Omental fat pad (tissue), 4 donors: ENCODE data around the gene MRPS25. TPM values are rescaled to one million over a fixed set of nuclear protein-coding genes. Genes with fewer than 3 reads are reported as not detected.

Source experiments
- ATAC-seq: fragments of 150-250 bp; one replicate; pipeline ENCODE4 v1.9.1; 2016; ENCODE audit warnings: mild to moderate bottlenecking, moderate library complexity; ENCODE audit not compliant: low FRiP score
- DNase-seq: peaks from one replicate; pipeline ENCODE4 v3.0.0-alpha.2; 2019; ENCODE audit warnings: low spot score
- total RNA-seq, 4 donors: library from RNA; depleted of rRNA; stranded (reverse); fragments of >200 nt; gene quantifications; one replicate each; pipeline ENCODE4 v1.1.0, GENCODE V29; 2016
- TF ChIP-seq, protein P1 (sequence below), 3 donors: fragments of 450-650 bp; IDR thresholded peaks; one replicate each; pipeline ENCODE4 v1.5.1; 2016 to 2017; ENCODE audit warnings: antibody characterized with exemption in 3 of 3, mild to moderate bottlenecking in 3 of 3, moderate library complexity in 2 of 3

MRPS25 gene
- total RNA-seq, 4 donors from 2014 or later, result 27.1 to 41.3 (median 36.1) TPM

DNA sequence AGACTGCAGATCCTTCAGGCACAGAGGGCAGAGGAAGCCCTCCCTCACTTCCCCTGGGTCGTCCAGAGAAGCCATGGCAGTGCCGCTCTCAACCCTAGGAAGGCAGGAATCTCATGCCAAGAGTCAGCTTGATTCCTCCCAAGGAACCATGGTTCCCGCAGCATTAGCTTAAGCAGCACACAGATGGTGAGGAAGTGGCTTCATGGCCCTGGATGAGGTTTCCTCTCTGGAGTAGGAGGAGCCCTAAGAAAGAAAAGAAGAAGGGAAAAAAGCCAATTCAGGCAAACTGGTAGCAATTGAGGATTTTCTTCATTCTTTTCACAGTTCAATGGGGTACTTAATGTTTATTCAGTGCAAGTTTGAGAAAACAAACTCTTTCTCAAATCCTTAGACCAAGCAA lies 30.9 kb upstream of the MRPS25 start:
- no peak for DNase-seq
- ATAC-seq, result no peak
- TF ChIP-seq, protein P1, sequence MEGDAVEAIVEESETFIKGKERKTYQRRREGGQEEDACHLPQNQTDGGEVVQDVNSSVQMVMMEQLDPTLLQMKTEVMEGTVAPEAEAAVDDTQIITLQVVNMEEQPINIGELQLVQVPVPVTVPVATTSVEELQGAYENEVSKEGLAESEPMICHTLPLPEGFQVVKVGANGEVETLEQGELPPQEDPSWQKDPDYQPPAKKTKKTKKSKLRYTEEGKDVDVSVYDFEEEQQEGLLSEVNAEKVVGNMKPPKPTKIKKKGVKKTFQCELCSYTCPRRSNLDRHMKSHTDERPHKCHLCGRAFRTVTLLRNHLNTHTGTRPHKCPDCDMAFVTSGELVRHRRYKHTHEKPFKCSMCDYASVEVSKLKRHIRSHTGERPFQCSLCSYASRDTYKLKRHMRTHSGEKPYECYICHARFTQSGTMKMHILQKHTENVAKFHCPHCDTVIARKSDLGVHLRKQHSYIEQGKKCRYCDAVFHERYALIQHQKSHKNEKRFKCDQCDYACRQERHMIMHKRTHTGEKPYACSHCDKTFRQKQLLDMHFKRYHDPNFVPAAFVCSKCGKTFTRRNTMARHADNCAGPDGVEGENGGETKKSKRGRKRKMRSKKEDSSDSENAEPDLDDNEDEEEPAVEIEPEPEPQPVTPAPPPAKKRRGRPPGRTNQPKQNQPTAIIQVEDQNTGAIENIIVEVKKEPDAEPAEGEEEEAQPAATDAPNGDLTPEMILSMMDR (IDR thresholded peaks at IDR 0.05), result no peak

DNA sequence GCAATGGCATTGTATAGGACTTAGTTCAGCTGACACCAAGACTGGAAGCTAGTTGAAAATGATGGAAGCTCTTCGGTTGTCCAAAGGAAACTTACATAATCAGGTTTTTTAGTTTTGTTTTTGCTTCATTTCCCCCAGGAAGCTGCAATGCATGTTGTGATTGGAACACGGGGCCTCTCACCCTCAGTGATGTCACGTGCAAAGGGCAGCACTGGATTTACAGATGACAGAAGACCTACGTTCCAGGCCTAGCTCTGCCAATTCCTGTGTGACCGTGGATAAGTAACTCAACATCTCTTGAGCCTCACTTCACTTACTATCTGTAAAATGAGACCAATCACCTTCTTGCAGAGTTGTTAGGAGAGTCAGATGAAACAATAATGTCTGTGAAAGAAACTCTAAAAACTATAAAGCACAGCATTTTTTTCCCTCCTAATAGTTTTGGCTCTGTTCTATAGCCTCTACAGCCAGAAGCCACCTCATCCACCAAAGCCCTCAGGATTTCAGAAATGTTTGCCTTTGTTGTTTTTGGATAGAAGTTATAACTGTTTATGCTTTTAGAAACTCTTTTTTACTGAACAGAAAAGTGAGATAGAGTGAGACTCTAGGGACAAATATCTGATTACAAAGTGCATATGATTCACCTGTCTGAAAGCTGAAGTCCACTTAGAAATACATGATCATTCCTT lies 29.2 kb upstream of the MRPS25 start:
- TF ChIP-seq, protein P1 (IDR thresholded peaks at IDR 0.05), result no peak
- DNase-seq (no peak), ATAC-seq (no peak)

DNA sequence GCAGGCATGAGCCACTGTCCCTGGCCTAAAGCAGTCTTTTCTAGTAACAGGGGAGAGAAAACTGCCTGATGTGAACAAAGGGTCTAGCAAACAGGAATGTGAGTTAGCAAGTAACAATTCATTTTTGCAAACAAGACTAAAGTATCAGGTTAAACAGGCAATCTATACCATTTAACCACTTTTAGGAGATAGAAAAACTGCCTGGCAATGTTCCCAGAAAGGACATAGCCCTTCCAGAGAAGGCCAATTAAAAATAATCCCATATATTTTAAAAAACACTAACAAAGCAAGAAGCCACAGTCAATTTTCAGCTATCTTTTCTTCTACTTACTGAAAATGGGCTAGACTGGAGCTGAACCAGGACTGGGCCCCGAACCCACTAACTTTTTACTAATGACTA lies 27.6 kb upstream of the MRPS25 start:
- DNase-seq (no peak), ATAC-seq (no peak)
- TF ChIP-seq, protein P1 (IDR thresholded peaks at IDR 0.05), result no peak

GRCh38 chr3:15091575-15091974 lies 26.5 kb upstream of the MRPS25 start:
- TF ChIP-seq, protein P1 (IDR thresholded peaks at IDR 0.05), result no peak
- DNase-seq (no peak), ATAC-seq (no peak)

GRCh38 chr3:15089201-15089600 lies 24.1 kb upstream of the MRPS25 start:
- DNase-seq, result no peak
- no peak for ATAC-seq
- TF ChIP-seq, protein P1 (IDR thresholded peaks at IDR 0.05), result no peak

DNA sequence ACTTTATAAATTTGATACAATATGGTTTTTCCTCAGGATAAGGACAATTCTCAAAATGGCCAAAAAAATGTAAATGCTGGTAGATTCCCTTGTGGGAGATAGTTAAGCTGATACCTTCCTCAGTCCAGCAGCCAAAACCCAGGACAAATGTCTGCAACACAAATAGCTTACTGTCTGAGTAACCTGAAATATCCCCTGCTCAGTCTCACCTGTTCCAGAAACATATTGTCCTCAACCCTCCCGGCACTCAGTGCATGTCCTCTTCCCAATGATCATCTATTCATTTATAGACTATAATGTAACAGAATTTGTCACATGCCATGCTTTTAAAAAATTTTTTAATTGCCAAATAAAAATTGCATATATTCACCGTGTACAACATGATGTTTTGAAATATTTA lies 21.6 kb upstream of the MRPS25 start:
- TF ChIP-seq, protein P1 (IDR thresholded peaks at IDR 0.05), result no peak
- no peak for DNase-seq
- ATAC-seq, result no peak

DNA sequence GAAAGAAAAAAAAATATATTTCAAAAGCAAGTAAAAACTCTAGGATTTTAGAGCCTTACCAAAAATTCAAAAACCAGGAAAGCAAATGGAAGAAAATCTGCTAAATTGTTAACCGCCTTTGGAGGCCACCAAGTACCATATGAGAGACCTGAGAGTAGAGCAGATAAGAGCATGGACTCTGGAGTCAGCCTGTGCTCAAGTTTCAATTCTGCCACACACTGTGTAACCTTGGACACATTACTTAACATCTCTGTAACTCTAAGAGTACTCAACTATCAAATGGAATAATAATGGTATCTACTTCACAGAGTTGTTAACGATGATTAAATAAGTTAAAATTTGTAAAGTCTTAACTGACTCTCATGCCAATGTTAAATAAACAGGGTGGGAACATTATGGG lies 21.1 kb upstream of the MRPS25 start:
- no peak for DNase-seq
- no peak for ATAC-seq
- TF ChIP-seq, protein P1 (IDR thresholded peaks at IDR 0.05), result no peak
